T-helper 1 cell treated with Interleukin-12 subunit alpha and Interleukin-12 subunit beta and Interleukin-4 antibody, amounts not matched to agents 30 ng/mL and 1 ng/mL, for 36 hours (primary cell): Measurements from ENCODE around the gene GID8. TPM values are rescaled to one million over a fixed set of nuclear protein-coding genes. Genes with fewer than 3 reads are reported as not detected.

Experiments used
- intact Hi-C: fragments of 100-400 bp; cut with micrococcal nuclease; formaldehyde crosslinking; loops from one replicate; pipeline ENCODE4 v1.15.1; 2024
- total RNA-seq: library from RNA; stranded (reverse); gene quantifications from 2 replicates; pipeline ENCODE4 v1.2.3, GENCODE V29; 2022

Gene GID8
- total RNA-seq, 1 donor from 2014 or later = 34.2 TPM

GRCh38 chr20:62967628-62968351 is 29.8 kb downstream of the GID8 start:
- intact Hi-C loops = no loop called here

- intact Hi-C loops = no loop called here
These were observed 30.6 kb downstream of the GID8 start for GRCh38 chr20:62968378-62969178.

GRCh38 chr20:62969179-62969760 is 31.3 kb downstream of the GID8 start:
- intact Hi-C loops = no loop called here

DNA sequence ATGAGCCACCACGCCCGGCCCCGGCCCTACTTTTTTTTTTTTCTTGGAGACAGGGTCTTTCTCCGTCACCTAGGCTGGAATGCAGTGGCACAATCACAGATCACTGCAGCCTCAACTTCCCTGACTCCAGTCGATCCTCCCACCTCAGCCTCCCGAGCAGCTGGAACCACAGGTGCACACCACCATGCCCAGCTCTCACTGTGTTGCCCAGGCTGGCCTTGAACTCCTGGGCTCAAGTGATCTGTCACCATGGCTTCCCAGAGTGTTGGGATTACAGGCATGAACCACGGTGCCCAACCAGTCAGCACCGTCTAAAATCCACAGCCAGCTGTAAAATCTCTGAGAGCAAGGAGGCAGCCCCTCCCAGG is 32.0 kb downstream of the GID8 start:
- intact Hi-C loops = no loop called here

- intact Hi-C loops = no loop called here
These were observed 32.6 kb downstream of the GID8 start for GRCh38 chr20:62970307-62971210.

DNA sequence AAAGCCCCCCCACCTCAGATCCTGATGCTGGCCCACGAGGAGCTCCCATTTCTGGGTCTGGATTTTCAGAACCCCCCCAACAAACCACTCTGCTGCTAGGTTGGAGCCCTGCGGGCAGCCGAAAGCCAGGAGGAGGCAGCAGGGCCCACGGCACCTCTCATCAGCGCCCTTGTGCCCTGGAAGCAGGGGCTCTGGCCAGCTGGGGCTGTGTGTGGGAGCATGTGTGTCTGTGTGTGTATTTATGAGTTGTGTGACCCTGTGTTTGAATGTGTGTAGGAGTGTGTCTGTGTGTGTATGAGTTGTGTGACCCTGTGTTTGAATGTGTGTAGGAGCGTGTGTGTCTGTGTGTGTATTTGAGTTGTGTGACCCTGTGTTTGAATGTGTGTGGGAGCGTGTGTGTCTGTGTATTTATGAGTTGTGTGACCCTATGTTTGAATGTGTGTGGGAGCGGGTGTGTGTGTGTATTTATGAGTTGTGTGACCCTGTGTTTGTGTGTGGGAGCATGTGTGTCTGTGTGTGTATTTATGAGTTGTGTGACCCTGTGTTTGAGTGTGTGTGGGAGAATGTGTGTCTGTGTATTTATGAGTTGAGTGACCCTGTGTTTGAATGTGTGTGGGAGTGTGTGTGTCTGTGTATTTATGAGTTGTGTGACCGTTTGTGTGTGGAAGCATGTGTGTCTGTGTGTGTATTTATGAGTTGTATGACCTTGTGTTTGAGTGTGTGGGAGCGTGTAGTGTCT is 33.4 kb downstream of the GID8 start:
- intact Hi-C loops = no loop called here

GRCh38 chr20:62971950-62972844 is 34.2 kb downstream of the GID8 start:
- intact Hi-C loops = loop anchor here (1.0 kb wide), 1 partner anchor 37 kb away; no protein-coding TSS in a partner anchor

DNA sequence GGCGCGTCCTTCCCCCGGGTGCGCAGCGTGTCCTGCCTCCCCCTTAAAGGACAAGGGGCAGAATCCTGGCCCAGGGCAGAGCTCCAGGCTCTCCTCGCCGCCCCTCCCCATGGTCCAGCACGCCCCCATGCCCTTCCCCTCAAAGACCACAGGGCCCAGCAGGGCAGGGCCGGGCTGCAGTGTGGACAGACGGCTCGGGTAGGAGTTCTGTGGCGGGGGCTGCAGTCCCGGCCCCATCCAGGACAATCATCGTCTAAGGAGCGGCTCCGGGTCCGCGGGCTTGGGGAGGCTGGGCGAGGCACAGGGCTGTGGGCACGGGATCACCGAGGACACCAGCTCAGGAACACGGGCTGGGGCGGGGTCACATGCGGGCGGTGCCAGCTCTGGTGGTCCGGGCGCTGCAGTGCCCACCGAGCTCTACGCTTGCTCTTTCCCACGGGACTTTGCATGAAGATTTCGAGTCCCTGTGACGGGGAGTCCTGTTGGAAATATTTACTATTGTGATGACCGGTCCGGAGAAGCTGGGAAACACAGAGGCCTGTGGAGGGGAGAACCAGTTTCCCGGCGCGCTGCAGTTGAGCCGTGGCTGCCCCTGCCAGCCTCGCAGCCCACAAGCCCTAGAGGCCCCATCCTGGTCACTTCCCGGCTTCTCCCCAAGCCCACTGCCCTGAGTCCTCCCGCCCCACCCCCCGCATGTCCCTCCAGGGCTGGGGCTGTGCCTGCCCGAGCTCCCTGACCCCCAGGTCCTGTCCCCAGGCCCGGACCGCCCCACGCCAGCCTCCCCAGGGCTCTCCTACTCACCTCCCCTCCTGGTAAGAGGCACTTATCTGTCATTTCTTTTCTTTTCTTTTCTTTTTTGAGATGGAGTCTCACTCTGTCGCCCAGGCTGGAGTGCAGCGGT is 35.1 kb downstream of the GID8 start:
- intact Hi-C loops = loop anchor here (1.0 kb wide), 1 partner anchor 36 kb away; no protein-coding TSS in a partner anchor

DNA sequence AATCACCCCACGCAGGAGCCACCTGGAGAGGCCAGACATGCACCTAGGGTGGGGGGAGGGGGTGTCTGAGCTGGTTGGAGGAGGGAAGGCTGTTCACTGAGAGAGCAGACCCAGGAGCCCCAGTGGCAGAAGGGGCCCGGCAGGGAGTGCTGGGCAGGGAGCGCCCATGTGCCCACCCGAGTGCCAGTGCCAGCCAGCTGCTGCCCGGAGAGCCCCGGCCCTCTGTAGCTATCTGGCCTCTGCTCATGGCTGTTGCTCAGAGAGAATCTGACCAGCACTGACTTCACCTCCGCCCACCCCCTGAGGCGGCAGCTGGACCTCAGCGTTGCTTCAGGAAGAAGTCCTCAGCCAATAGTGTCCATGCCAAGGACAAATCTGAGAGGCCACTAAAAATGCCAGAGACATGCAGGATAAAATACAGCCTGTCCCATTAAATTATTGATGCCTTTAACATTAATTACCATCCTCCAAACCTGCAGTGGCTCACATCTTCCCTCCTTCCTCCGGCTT is 37.4 kb downstream of the GID8 start:
- intact Hi-C loops = no loop called here

GRCh38 chr20:62975812-62976508 is 38.0 kb downstream of the GID8 start:
- intact Hi-C loops = loop anchor here (2.0 kb wide), 1 partner anchor 47 kb away; no protein-coding TSS in a partner anchor

DNA sequence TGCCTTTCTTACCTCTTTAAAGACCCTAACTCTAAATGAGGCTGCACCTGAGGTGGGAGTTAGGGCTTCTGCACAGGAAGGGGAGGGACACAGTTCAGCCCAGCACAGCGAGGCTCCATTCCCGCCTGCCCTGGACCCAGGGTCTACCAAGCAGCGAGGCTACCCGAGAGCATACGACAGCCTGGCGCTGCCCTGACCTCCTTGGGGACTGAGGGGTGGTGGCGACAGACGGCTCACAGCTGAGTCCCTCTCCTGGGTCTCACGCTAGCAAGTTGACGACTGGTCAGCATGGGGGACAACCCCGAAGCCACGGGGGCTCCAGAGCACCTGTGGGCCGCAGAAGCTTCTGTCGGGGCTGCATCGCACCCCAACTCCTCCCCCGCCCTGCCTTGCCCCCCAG is 38.9 kb downstream of the GID8 start:
- intact Hi-C loops = loop anchor here (2.0 kb wide), 1 partner anchor 48 kb away; no protein-coding TSS in a partner anchor

- intact Hi-C loops = loop anchor here (2.0 kb wide), 1 partner anchor 49 kb away; no protein-coding TSS in a partner anchor
These were observed 39.9 kb downstream of the GID8 start for GRCh38 chr20:62977613-62978560.

- intact Hi-C loops = no loop called here
These were observed 40.6 kb downstream of the GID8 start for GRCh38 chr20:62978561-62978943.

GRCh38 chr20:62979310-62979709 is 41.4 kb downstream of the GID8 start:
- intact Hi-C loops = no loop called here

- intact Hi-C loops = no loop called here
These were observed 42.0 kb downstream of the GID8 start for GRCh38 chr20:62979876-62980373.

DNA sequence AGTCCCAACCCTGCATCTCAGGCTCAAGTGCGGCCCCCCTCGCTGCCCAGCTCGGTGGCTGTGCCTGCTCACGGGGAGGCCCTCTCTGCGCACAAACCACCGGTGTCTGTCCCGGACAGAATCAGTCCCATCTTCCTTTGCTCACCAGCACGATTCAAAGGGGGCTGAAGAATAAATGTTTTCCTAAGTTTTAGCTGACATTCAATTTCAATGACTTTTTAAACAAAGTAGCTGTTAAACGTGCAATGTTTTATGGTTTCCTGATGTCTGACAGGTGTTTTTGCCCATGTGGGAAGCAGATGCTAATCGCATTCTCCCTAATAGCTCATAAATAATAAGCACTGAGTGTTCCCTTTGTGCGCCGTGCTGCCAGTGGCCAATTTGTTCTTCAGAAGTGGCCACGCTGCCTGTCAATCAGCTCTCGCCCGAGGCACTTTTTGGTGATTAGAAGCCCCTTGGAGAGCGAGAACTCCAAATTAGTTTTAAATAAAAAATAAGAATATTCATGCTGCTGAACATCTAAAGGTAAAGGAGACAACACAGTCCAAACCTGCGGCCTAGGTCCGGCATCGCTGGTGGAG is 42.5 kb downstream of the GID8 start:
- intact Hi-C loops = no loop called here
